NCI-H510A treated with DMSO at 0.1 percent for 48 hours (cell line): Measurements from ENCODE around the gene FYB2.
A peak's percentile ranks its signal among the peaks of the same experiment; 100 is the strongest.

Experiments
- DNase-seq: peaks from one replicate; lab custom pipeline; 2025; lab: John Stamatoyannopoulos, UW

The FYB2 gene

GRCh38 chr1:56834137-56834900 lies 15.1 kb upstream of the FYB2 start:
- DNase-seq, result no peak

GRCh38 chr1:56833088-56833487 lies 13.9 kb upstream of the FYB2 start:
- no peak for DNase-seq

- DNase-seq, result peak; percentile 76
Observed at GRCh38 chr1:56831871-56832693, 12.9 kb upstream of the FYB2 start.

GRCh38 chr1:56830052-56830451 lies 10.8 kb upstream of the FYB2 start:
- DNase-seq, result no peak

- no peak for DNase-seq
Observed at GRCh38 chr1:56827711-56828110, 8.5 kb upstream of the FYB2 start.

- no peak for DNase-seq
Observed at GRCh38 chr1:56825436-56825835, 6.2 kb upstream of the FYB2 start.

- peak; percentile 92 for DNase-seq
Observed at GRCh38 chr1:56824938-56825337, 5.7 kb upstream of the FYB2 start.

- DNase-seq, result no peak
Observed at GRCh38 chr1:56824271-56824670, 5.1 kb upstream of the FYB2 start.

GRCh38 chr1:56821462-56821797 lies 2.2 kb upstream of the FYB2 start:
- peak; percentile 39 for DNase-seq

- DNase-seq, result peak; percentile 90
Observed at GRCh38 chr1:56820755-56821461, 1.7 kb upstream of the FYB2 start.

- DNase-seq, result no peak
Observed at GRCh38 chr1:56817716-56818463, 1.3 kb downstream of the FYB2 start.

GRCh38 chr1:56816909-56817308 lies 2.3 kb downstream of the FYB2 start:
- DNase-seq, result peak; percentile 90

- no peak for DNase-seq
Observed at GRCh38 chr1:56816264-56816663, 2.9 kb downstream of the FYB2 start.

GRCh38 chr1:56814205-56814604 lies 5.0 kb downstream of the FYB2 start:
- DNase-seq, result no peak

GRCh38 chr1:56811331-56811730 lies 7.9 kb downstream of the FYB2 start:
- DNase-seq, result no peak

- DNase-seq, result no peak
Observed at GRCh38 chr1:56808410-56808809, 10.8 kb downstream of the FYB2 start.

- DNase-seq, result no peak
Observed at GRCh38 chr1:56806804-56807203, 12.4 kb downstream of the FYB2 start.

- DNase-seq, result peak; percentile 44
Observed at GRCh38 chr1:56803561-56804156, 15.5 kb downstream of the FYB2 start.

- DNase-seq, result no peak
Observed at GRCh38 chr1:56799605-56800400, 19.4 kb downstream of the FYB2 start.

GRCh38 chr1:56798053-56798471 lies 21.1 kb downstream of the FYB2 start:
- DNase-seq, result no peak
